ENCODE data around the gene ARID5B. TPM values are rescaled to one million over a fixed set of nuclear protein-coding genes. Genes with fewer than 3 reads are reported as not detected.
A peak's percentile ranks its signal among the peaks of the same experiment; 100 is the strongest.

The ARID5B gene
- polyA plus RNA-seq, 3 donors, result 1.00 to 2.5 (median 1.5) TPM

GRCh38 chr10:61987951-61988379, 86.5 kb downstream of the ARID5B start:
- WGBS (ENCODE audit: insufficient coverage), result no CpG with 5 or more reads among the region's 2 CpGs
- no peak overlapping the region for H3K4me2 ChIP-seq (replicated peaks; ENCODE audit: extremely low read depth, low read length, poor library complexity, severe bottlenecking)
- H3K4me1 ChIP-seq (ENCODE audit: control insufficient read depth in 1 of 2, insufficient read depth in 2 of 2, low read length in 2 of 2), result peaks cover 16 to 31% of the 10 kb centered on the region in 2 donors
- intact Hi-C loops (cut with micrococcal nuclease), result no loop called here
- no peak for TF ChIP-seq CTCF (IDR thresholded peaks at IDR 0.05)
- no peak overlapping the region for H3K9ac ChIP-seq (ENCODE audit: insufficient read depth, low read length, poor library complexity, severe bottlenecking)
- H3K36me3 ChIP-seq (replicated peaks in 1 of 2; ENCODE audit: control insufficient read depth in 1 of 2, insufficient read depth in 2 of 2, low read length in 2 of 2), result no peaks in the 10 kb centered on the region
- no peaks in the 10 kb centered on the region for H3K9me3 Mint-ChIP-seq
- peak; percentile 44 to 77 (median 57) for DNase-seq
- H3K27ac Mint-ChIP-seq, result peak overlapping the region; percentile 30 to 92 (median 84)
- H2AFZ ChIP-seq (ENCODE audit: insufficient read depth, low read depth, low read length, poor library complexity, severe bottlenecking), result no peak overlapping the region
- H3K36me3 Mint-ChIP-seq, result peaks cover 5 to 10% of the 10 kb centered on the region in 2 donors
- no peaks in the 10 kb centered on the region for H3K79me2 ChIP-seq (ENCODE audit: insufficient read depth, low read length)
- H3K4me3 ChIP-seq (replicated peaks in 1 of 3; ENCODE audit: low read depth in 2 of 3, low read length in 3 of 3), result no peak overlapping the region
- H4K20me1 ChIP-seq (ENCODE audit: insufficient read depth, low read length), result no peaks in the 10 kb centered on the region
- H3K4me1 Mint-ChIP-seq, result peaks cover 37% of the 10 kb centered on the region
- no peaks in the 10 kb centered on the region for H3K9me3 ChIP-seq (replicated peaks in 1 of 2; ENCODE audit: control insufficient read depth in 1 of 2, insufficient read depth in 1 of 2, low read length in 2 of 2)
- H3K27ac ChIP-seq (ENCODE audit: low read depth in 1 of 2, low read length in 2 of 2), result peak overlapping the region in 1 of 2 donors; percentile 42
- H3K27me3 ChIP-seq (ENCODE audit: control insufficient read depth in 2 of 2, insufficient read depth in 2 of 2, low read length in 2 of 2), result no peaks in the 10 kb centered on the region
- H3K4me3 Mint-ChIP-seq, result peak overlapping the region; percentile 3 to 47
- H3K27me3 Mint-ChIP-seq (ENCODE audit: low read depth in 3 of 3), result peaks cover 0 to 5% (median 0%) of the 10 kb centered on the region in 3 donors

DNA sequence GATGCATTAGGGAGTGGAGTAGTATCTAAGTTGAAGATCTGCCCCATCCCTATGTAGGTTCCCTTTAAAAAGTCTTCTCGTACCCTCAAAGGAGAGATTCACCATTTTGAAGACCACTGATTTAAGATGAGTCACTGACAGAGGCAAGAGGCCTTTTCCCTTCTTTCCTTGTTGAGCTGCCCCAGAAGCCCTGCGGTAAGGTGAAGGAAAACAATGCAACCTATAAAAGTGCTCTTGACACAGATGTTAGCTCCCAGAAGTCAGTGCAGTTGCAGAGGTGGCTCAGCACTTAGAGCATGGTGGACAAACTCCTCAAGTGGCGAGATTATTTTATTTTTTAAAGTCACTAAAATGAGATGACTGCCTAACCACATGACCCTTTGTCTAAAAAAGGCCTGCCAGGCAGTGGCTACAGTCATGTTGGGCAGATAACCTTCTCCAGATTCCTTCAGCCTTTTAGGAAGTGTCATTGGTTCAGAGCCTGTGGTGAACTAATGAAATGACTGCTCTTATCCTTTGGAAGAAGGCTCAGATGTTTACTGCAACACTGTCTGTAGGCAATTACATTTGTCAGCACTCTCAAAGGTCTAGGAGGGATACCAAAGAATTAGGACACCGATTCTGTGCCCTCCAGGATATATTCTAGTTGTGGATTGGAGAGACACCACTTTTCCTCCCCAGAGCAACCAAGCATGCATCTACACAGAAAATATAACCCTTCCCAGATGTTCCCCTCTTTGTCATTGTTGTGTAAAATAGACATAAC, 88.7 kb downstream of the ARID5B start:
- H3K27me3 ChIP-seq (ENCODE audit: control insufficient read depth in 2 of 2, insufficient read depth in 2 of 2, low read length in 2 of 2), result no peaks in the 10 kb centered on the region
- no peak for TF ChIP-seq CTCF (IDR thresholded peaks at IDR 0.05)
- peaks cover 26 to 47% of the 10 kb centered on the region in 2 donors for H3K4me1 ChIP-seq (ENCODE audit: control insufficient read depth in 1 of 2, insufficient read depth in 2 of 2, low read length in 2 of 2)
- intact Hi-C loops (cut with micrococcal nuclease), result loop anchor here (5.0 to 10.0 kb wide), 2 partner anchors 45 to 88 kb away; partner anchors contain the start of gene ARID5B (in 1 of the 2)
- no peaks in the 10 kb centered on the region for H4K20me1 ChIP-seq (ENCODE audit: insufficient read depth, low read length)
- no peaks in the 10 kb centered on the region for H3K36me3 ChIP-seq (replicated peaks in 1 of 2; ENCODE audit: control insufficient read depth in 1 of 2, insufficient read depth in 2 of 2, low read length in 2 of 2)
- DNase-seq, result peak in 1 of 3 donors; percentile 6
- Mint-ChIP-seq H3K4me3 (no peak overlapping the region), H3K27ac (peak overlapping the region in 3 of 7 donors; percentile 70 to 97 (median 92)), H3K4me1 (peaks cover 51% of the 10 kb centered on the region), H3K9me3 (no peaks in the 10 kb centered on the region), H3K36me3 (peaks cover 4 to 5% of the 10 kb centered on the region in 2 donors), H3K27me3 (ENCODE audit: low read depth in 3 of 3) (peaks cover 0 to 7% (median 0%) of the 10 kb centered on the region in 3 donors)
- H3K79me2 ChIP-seq (ENCODE audit: insufficient read depth, low read length), result no peaks in the 10 kb centered on the region
- H3K9ac ChIP-seq (ENCODE audit: insufficient read depth, low read length, poor library complexity, severe bottlenecking), result no peak overlapping the region
- 100% methylated on average over 1 of the region's 4 CpGs for WGBS (ENCODE audit: insufficient coverage)
- no peak overlapping the region for H2AFZ ChIP-seq (ENCODE audit: insufficient read depth, low read depth, low read length, poor library complexity, severe bottlenecking)
- H3K27ac ChIP-seq (ENCODE audit: low read depth in 1 of 2, low read length in 2 of 2), result no peak overlapping the region
- H3K4me3 ChIP-seq (replicated peaks in 1 of 3; ENCODE audit: low read depth in 2 of 3, low read length in 3 of 3), result no peak overlapping the region
- no peaks in the 10 kb centered on the region for H3K9me3 ChIP-seq (replicated peaks in 1 of 2; ENCODE audit: control insufficient read depth in 1 of 2, insufficient read depth in 1 of 2, low read length in 2 of 2)
- no peak overlapping the region for H3K4me2 ChIP-seq (replicated peaks; ENCODE audit: extremely low read depth, low read length, poor library complexity, severe bottlenecking)
